K562 (cell line): ENCODE measurements around the gene TRPM4. TPM values are rescaled to one million over a fixed set of nuclear protein-coding genes. Genes with fewer than 3 reads are reported as not detected.

Experiments used
- ATAC-seq: fragments of 200-7000 bp; cut with Tn5 transposase; 3 replicates; pipeline ENCODE4 v1.9.1; 2020; ENCODE audit warnings: moderate library complexity
- BruUV-seq: library from RNA; stranded (reverse); fragments of 400-500 nt; replicated peaks from 2 replicates; lab custom pipeline; 2021; lab: Mats Ljungman, UMichigan
- CTCF ChIA-PET: fragments of 300-600 bp; formaldehyde crosslinking; extraction: SDS; loops from one replicate; lab custom pipeline; 2021; ENCODE audit warnings: low intra/inter-chr PET ratio; lab: Yijun Ruan, JAX
- POLR2A ChIA-PET: fragments of 300-600, 350-650 bp; sonication (Branson Sonifier 250); formaldehyde crosslinking; extraction: SDS; loops from one replicate; lab custom pipeline; 2021; ENCODE audit warnings: antibody characterized with exemption, inconsistent platforms; lab: Yijun Ruan, JAX
- DNase-seq, 4 experiments: peaks; one replicate each; pipeline versions ENCODE4 v3.0.0 to v3.0.0-alpha.2; 2011 to 2018; ENCODE audit warnings: low spot score in 3 of 4, mixed read lengths in 3 of 4; ENCODE audit errors: extremely low read depth in 1 of 4
- FAIRE-seq: peaks from 2 replicates; lab custom pipeline; 2011; peaks lifted over from hg19 to GRCh38; lab: Jason Lieb, UNC
- H2AFZ ChIP-seq: 2 replicates; pipeline ENCODE4 v1.6.0; 2011; ENCODE audit warnings: low read depth, low read length, control low read depth, inconsistent platforms
- H3K27ac ChIP-seq: fragments of 200-600 bp; 3 replicates; pipeline ENCODE4 v1.8.0; 2011; ENCODE audit warnings: low read depth, mild to moderate bottlenecking, control low read depth, inconsistent platforms, low read length, moderate library complexity, mixed read lengths; ENCODE audit errors: extremely low read depth
- H3K27me3 ChIP-seq, 2 experiments: fragments of 300-600 bp in 1 of 2; 2 replicates in 1 of 2; 3 replicates in 1 of 2; pipeline versions ENCODE4 v1.6.0 to v1.8.0; 2011; ENCODE audit warnings: inconsistent platforms in 2 of 2, low read length in 2 of 2, mild to moderate bottlenecking in 1 of 2, mixed read lengths in 1 of 2, moderate library complexity in 1 of 2; ENCODE audit not compliant: control insufficient read depth in 2 of 2, insufficient read depth in 2 of 2
- H3K36me3 ChIP-seq: fragments of 300-600 bp; 3 replicates; pipeline ENCODE4 v1.8.0; 2011; ENCODE audit warnings: mild to moderate bottlenecking, low read length, inconsistent platforms; ENCODE audit not compliant: control insufficient read depth, insufficient read depth
- H3K4me1 ChIP-seq, 2 experiments: fragments of 200-600 bp in 1 of 2; replicated peaks in 1 of 2; 2 replicates in 1 of 2; 3 replicates in 1 of 2; pipeline versions ENCODE4 v1.5.1 to v1.8.0; 2011; ENCODE audit warnings: inconsistent platforms in 2 of 2, low read length in 2 of 2, mild to moderate bottlenecking in 1 of 2, mixed read lengths in 1 of 2, moderate library complexity in 1 of 2; ENCODE audit not compliant: control insufficient read depth in 2 of 2, insufficient read depth in 2 of 2
- H3K4me2 ChIP-seq: 2 replicates; pipeline ENCODE4 v1.6.1; 2011; ENCODE audit warnings: low read length, control low read depth, inconsistent platforms, mixed read lengths; ENCODE audit not compliant: insufficient read depth
- H3K4me3 ChIP-seq: fragments of 200-600 bp; sonication (generic), shearing (Covaris generic); 2 replicates; pipeline ENCODE4 v1.5.1; 2016; ENCODE audit warnings: control low read depth, inconsistent platforms
- H3K79me2 ChIP-seq: fragments of 200-600 bp; 3 replicates; pipeline ENCODE4 v1.8.0; 2011; ENCODE audit warnings: low read length, inconsistent platforms; ENCODE audit not compliant: control insufficient read depth, insufficient read depth
- H3K9ac ChIP-seq, 2 experiments: 2 replicates each; pipeline versions ENCODE4 v1.6.0 to v1.6.1; 2011; ENCODE audit warnings: low read depth in 2 of 2, low read length in 2 of 2, control low read depth in 1 of 2, inconsistent platforms in 1 of 2, mild to moderate bottlenecking in 1 of 2, mixed read lengths in 1 of 2; ENCODE audit not compliant: insufficient read depth in 1 of 2
- H3K9me1 ChIP-seq: one replicate; pipeline ENCODE4 v1.6.0; 2011; ENCODE audit warnings: inconsistent platforms, mild to moderate bottlenecking, low read length, moderate library complexity; ENCODE audit not compliant: control insufficient read depth, insufficient read depth
- H3K9me3 ChIP-seq: replicated peaks from 2 replicates; pipeline ENCODE4 v1.5.1; 2011; ENCODE audit warnings: low read depth, low read length, inconsistent platforms; ENCODE audit not compliant: control insufficient read depth, insufficient read depth
- H4K20me1 ChIP-seq: replicated peaks from 2 replicates; pipeline ENCODE4 v1.6.1; 2011; ENCODE audit warnings: low read length, inconsistent platforms, mixed read lengths; ENCODE audit not compliant: control insufficient read depth, insufficient read depth
- CAMTA2 ChIP-seq: fragments of 250-450 bp; sonication (Bioruptor Pico); conservative IDR thresholded peaks from 2 replicates; pipeline ENCODE4 v1.5.1; 2022
- CBX3 ChIP-seq, 2 experiments: IDR thresholded peaks; 1 replicate in 1 of 2; 2 replicates in 1 of 2; pipeline ENCODE4 v1.6.1; 2012; ENCODE audit warnings: inconsistent platforms in 2 of 2, low read length in 2 of 2, borderline replicate concordance in 1 of 2, control low read depth in 1 of 2
- CHCHD3 ChIP-seq: fragments of 250-450 bp; sonication (Bioruptor Pico); IDR thresholded peaks from 2 replicates; pipeline ENCODE4 v2.1.2; 2022; ENCODE audit warnings: mild to moderate bottlenecking
- DDX20 ChIP-seq: fragments of 450-650 bp; IDR thresholded peaks from 2 replicates; pipeline ENCODE4 v1.6.1; 2016; ENCODE audit warnings: missing genetic modification characterization, low read depth, mild to moderate bottlenecking, missing compliant biosample characterization, moderate library complexity
- GABPB1 ChIP-seq: sonication (generic); formaldehyde crosslinking; IDR thresholded peaks from 2 replicates; pipeline ENCODE4 v1.8.0; 2022; ENCODE audit warnings: mild to moderate bottlenecking, missing genetic modification reagents
- GABPB2 ChIP-seq: fragments of 250-450 bp; sonication (Bioruptor Pico); conservative IDR thresholded peaks from 2 replicates; pipeline ENCODE4 v1.5.1; 2021; ENCODE audit warnings: mild to moderate bottlenecking
- GMEB1 ChIP-seq: fragments of 250-450 bp; sonication (Bioruptor Pico); IDR thresholded peaks from 2 replicates; pipeline ENCODE4 v1.4.0; 2020; ENCODE audit warnings: mild to moderate bottlenecking
- GTF3C2 ChIP-seq: IDR thresholded peaks from 3 replicates; pipeline ENCODE4 v1.6.1; 2011; ENCODE audit warnings: borderline replicate concordance, mild to moderate bottlenecking, moderate library complexity; ENCODE audit not compliant: insufficient read length; ENCODE audit errors: extremely low read depth
- HNRNPUL1 ChIP-seq: fragments of 200-400 bp; formaldehyde crosslinking; IDR thresholded peaks from 2 replicates; pipeline ENCODE4 v1.6.1; 2017; ENCODE audit warnings: low read length
- L3MBTL2 ChIP-seq: fragments of 450-650 bp; IDR thresholded peaks from 2 replicates; pipeline ENCODE4 v1.6.1; 2016; ENCODE audit warnings: mild to moderate bottlenecking, moderate library complexity
- MTF1 ChIP-seq: fragments of 250-450 bp; sonication (Bioruptor Pico); IDR thresholded peaks from 2 replicates; pipeline ENCODE4 v1.9.0; 2021; ENCODE audit warnings: moderate library complexity, mild to moderate bottlenecking, inconsistent platforms, borderline replicate concordance
- PHF20 ChIP-seq: fragments of 450-650 bp; IDR thresholded peaks from 2 replicates; pipeline ENCODE4 v1.6.1; 2018; ENCODE audit not compliant: partially characterized antibody
- ZC3H4 ChIP-seq: sonication (generic); formaldehyde crosslinking; IDR thresholded peaks from 2 replicates; pipeline ENCODE4 v1.9.0; 2021; ENCODE audit warnings: missing genetic modification reagents, borderline replicate concordance
- WGBS: fragments of 100-300 bp; shearing (Covaris generic); methylation state at CpG from one replicate; pipeline ENCODE4 v1.1.6; 2016; ENCODE audit warnings: low coverage, mixed read lengths; ENCODE audit not compliant: insufficient coverage; ENCODE audit errors: missing lambda C conversion rate; 5-methylcytosine and 5-hydroxymethylcytosine counted together
- in situ Hi-C: fragments of 300-500 bp; cut with MboI; formaldehyde crosslinking; loops from 4 replicates; pipeline ENCODE4 v1.15.0; 2018; ENCODE audit warnings: inconsistent platforms, mixed read lengths
- intact Hi-C: fragments of 100-400 bp; cut with micrococcal nuclease; formaldehyde crosslinking; loops from 2 replicates; pipeline ENCODE4 v1.14.2; 2022
- polyA plus RNA-seq, 8 experiments: library from polyadenylated mRNA; depleted of rRNA in 4 of 8; stranded (reverse) in 5 of 8; unstranded in 3 of 8; fragments of >200 nt; fragmentation: Nextera tagmentation in 2 of 8; fragmentation: Illumina TruSeq in 1 of 8; extraction: Ambion mirVana in 2 of 8; extraction: Trizol in 1 of 8; gene quantifications; 2 replicates each; pipeline versions ENCODE4 v1.2.1 to v1.2.3, GENCODE V29; 2011 to 2014; ENCODE audit warnings: inconsistent platforms in 1 of 8, missing spikeins in 1 of 8
- total RNA-seq, 7 experiments: library from RNA; depleted of rRNA in 6 of 7; stranded (reverse); fragments of >200 nt in 6 of 7; fragmentation: Illumina TruSeq in 2 of 7; extraction: Trizol in 2 of 7; gene quantifications; 2 replicates each; pipeline versions ENCODE4 v1.2.1 to v1.2.3, GENCODE V29; 2011 to 2021; ENCODE audit warnings: low replicate concordance in 1 of 7
- TF ChIP-seq, protein P1 (sequence below), 2 experiments: fragments of 200-800 bp in 1 of 2; sonication (Bioruptor generic) in 1 of 2; sonication (generic) in 1 of 2; formaldehyde crosslinking in 1 of 2; IDR thresholded peaks in 1 of 2; conservative IDR thresholded peaks in 1 of 2; 2 replicates each; pipeline versions ENCODE4 v1.5.0 to v1.6.1; 2016 to 2020; ENCODE audit warnings: missing compliant biosample characterization in 1 of 2, missing genetic modification characterization in 1 of 2, missing genetic modification reagents in 1 of 2

Gene TRPM4
- total and polyA plus RNA-seq, 9 of the 15 experiments (the other 6 are each of a cell fraction or from before 2014, with no cell fraction given): 6.5 to 45.4 (median 15.2) TPM

DNA sequence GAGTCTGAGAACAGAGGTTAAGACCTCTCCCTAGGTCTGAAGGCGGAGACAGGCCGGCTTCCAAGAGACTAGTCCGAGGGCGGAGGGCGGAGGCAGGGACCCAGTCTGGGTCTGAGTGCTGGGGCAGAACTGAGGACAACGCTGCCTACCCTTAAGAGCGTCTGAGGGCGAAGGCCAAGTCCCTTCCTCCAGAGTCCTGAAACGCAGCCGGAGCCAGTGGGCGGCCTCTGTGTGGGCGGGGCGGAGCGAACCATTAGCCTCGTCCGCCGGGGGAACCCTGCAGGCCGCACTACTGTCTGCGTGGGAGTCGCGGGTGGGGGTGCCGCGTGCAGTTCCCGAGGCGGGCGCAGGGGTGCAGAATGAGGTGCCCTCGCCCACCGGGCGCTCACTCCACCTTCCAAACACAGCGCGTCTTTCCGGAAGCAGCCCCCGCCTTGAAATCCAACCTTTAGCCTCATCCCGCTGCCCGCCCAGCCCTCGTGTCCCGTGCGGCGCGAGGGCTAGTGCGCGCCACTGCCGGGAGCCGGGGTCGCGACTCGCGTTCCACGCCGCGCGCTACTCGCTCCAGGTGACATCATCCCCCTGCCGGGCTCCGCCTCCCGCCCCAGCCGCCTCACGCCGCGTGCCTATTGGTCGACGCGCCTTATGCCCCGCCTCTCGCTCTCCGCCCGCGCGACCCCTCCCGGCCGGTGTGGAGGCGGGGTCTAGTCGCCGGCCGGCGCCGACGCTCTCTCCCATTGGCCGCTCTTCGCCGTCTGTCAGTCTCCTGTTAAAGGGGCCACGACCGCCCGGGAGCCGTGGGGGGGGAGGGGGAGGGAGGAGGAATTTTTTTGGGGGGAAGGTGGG, 38.8 kb upstream of the TRPM4 start, which contains the start of gene C19orf73:
Gene C19orf73, minus strand, starts transcription at position 579 of the 846 bp plus-strand sequence. Its CDS starts 121 bp downstream, at position 458.
- Histone ChIP-seq H3K4me2 (peak within 1 kb of the TSS; percentile 86), H3K36me3 (peaks cover 11% of the 10 kb centered on the region), H3K4me3 (peak within 1 kb of the TSS; percentile 53), H3K9me1 (no peaks in the 10 kb centered on the region), H3K4me1 (peaks cover 32 to 65% of the 10 kb centered on the region in 2 experiments), H3K9ac (peak within 1 kb of the TSS; percentile 95 to 98), H4K20me1 (no peaks in the 10 kb centered on the region; the same call in 1 of the 2 replicates), H2AFZ (peak within 1 kb of the TSS; percentile 91), H3K27ac (peak within 1 kb of the TSS; percentile 98), H3K27me3 (no peaks in the 10 kb centered on the region), H3K9me3 (no peaks in the 10 kb centered on the region), H3K79me2 (peaks cover 22% of the 10 kb centered on the region; the same call in 2 of the 3 replicates)
- CTCF ChIA-PET: no interaction called here
- intact Hi-C loops (loop anchor here (5.0 kb wide), 1 partner anchor 39 kb away; the partner anchor contains the start of genes HRC and TRPM4), in situ Hi-C loops (loop anchor here (10.0 kb wide), 1 partner anchor 1216 kb away; no protein-coding TSS in a partner anchor)
- peak; percentile 89 for ATAC-seq
- peak; percentile 96 to 99 (median 97) for DNase-seq
- 2% methylated on average over 52 of the region's 85 CpGs for WGBS
- POLR2A ChIA-PET: interaction anchor here (1.2 to 1.6 kb wide), 2 partner anchors 12 to 21 kb away, joined by 3 to 4 read pairs; no protein-coding TSS in a partner anchor
- TSS peak; percentile 92 for BruUV-seq
- FAIRE-seq: peak; percentile 96
- TF ChIP-seq PHF20: no peak
- TF ChIP-seq CBX3 (IDR thresholded peaks at IDR 0.05; ENCODE audit: borderline replicate concordance in 1 of 2, low read length in 2 of 2): peak in 1 of 2 experiments; percentile 57; a peak in 1 of 3 replicates
- TF ChIP-seq ZC3H4 (CRISPR knock-in tag): no peak
- 0 out of 2 replicates have a peak, but pooled peaks have one; percentile 38 for TF ChIP-seq CAMTA2
- no peak for TF ChIP-seq CHCHD3 (CRISPR knock-in tag)
- no peak for TF ChIP-seq GABPB2 (CRISPR knock-in tag)
- TF ChIP-seq, protein P1, sequence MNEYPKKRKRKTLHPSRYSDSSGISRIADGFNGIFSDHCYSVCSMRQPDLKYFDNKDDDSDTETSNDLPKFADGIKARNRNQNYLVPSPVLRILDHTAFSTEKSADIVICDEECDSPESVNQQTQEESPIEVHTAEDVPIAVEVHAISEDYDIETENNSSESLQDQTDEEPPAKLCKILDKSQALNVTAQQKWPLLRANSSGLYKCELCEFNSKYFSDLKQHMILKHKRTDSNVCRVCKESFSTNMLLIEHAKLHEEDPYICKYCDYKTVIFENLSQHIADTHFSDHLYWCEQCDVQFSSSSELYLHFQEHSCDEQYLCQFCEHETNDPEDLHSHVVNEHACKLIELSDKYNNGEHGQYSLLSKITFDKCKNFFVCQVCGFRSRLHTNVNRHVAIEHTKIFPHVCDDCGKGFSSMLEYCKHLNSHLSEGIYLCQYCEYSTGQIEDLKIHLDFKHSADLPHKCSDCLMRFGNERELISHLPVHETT (CRISPR knock-in tag; conservative IDR thresholded peaks at IDR 0.05 in 1 of 2, IDR thresholded peaks at IDR 0.05 in 1 of 2): peak in 1 of 2 experiments; percentile 85; a peak in 2 of 4 replicates
- TF ChIP-seq DDX20: no peak
- TF ChIP-seq GABPB1 (CRISPR knock-in tag): peak; percentile 88
- peak; percentile 100 for TF ChIP-seq L3MBTL2
- no peak for TF ChIP-seq GTF3C2
- no peak for TF ChIP-seq MTF1 (CRISPR knock-in tag)
- no peak for TF ChIP-seq HNRNPUL1
- peak; percentile 69 for TF ChIP-seq GMEB1
